B cell (primary cell): Measurements from ENCODE around the gene CPXM1. TPM values are rescaled to one million over a fixed set of nuclear protein-coding genes. Genes with fewer than 3 reads are reported as not detected.

Experiments
- ATAC-seq: fragments of 200-7000 bp; cut with Tn5 transposase; one replicate; pipeline ENCODE4 v1.10.0; 2021; ENCODE audit warnings: low read depth, mild to moderate bottlenecking, moderate number of reproducible peaks, moderate library complexity
- CTCF ChIA-PET: fragments of 350-600 bp; sonication (Branson Sonifier 250); formaldehyde crosslinking; loops from one replicate; lab custom pipeline; 2021; ENCODE audit warnings: antibody characterized with exemption, inconsistent platforms; lab: Charles Lee
- POLR2A ChIA-PET: fragments of 350-600 bp; sonication (Branson Sonifier 250); formaldehyde crosslinking; loops from one replicate; lab custom pipeline; 2021; ENCODE audit warnings: antibody characterized with exemption; lab: Charles Lee
- DNase-seq: peaks from one replicate; pipeline ENCODE4 v3.0.0; 2013
- H2AFZ ChIP-seq: 2 replicates; pipeline ENCODE4 v1.6.1; 2012; ENCODE audit warnings: mild to moderate bottlenecking, low read depth, low read length; ENCODE audit not compliant: insufficient read depth, poor library complexity, severe bottlenecking
- H3K27ac ChIP-seq, 2 donors: 1 replicate in 1 of 2; 2 replicates in 1 of 2; pipeline ENCODE4 v1.5.1; 2012 to 2013; ENCODE audit warnings: low read length in 2 of 2, mild to moderate bottlenecking in 2 of 2, moderate library complexity in 1 of 2
- H3K27me3 ChIP-seq, 4 experiments: fragments of 200-600 bp in 1 of 4; sonication (generic) in 1 of 4; replicated peaks in 1 of 4; 1 replicate in 2 of 4; 2 replicates in 2 of 4; pipeline versions ENCODE4 v1.6.1 to v1.7.0; 2013 to 2016; ENCODE audit warnings: low read length in 3 of 4, mild to moderate bottlenecking in 2 of 4, mixed read lengths in 1 of 4, moderate library complexity in 1 of 4; ENCODE audit not compliant: insufficient read depth in 4 of 4, control insufficient read depth in 3 of 4; ENCODE audit errors: control extremely low read depth in 1 of 4
- H3K36me3 ChIP-seq, 2 experiments: replicated peaks in 1 of 2; 1 replicate in 1 of 2; 2 replicates in 1 of 2; pipeline versions ENCODE4 v1.6.1 to v1.7.1; 2013; ENCODE audit warnings: low read length in 1 of 2; ENCODE audit not compliant: insufficient read depth in 2 of 2, control insufficient read depth in 1 of 2; ENCODE audit errors: control extremely low read depth in 1 of 2, extremely low read depth in 1 of 2
- H3K4me1 ChIP-seq, 2 donors: fragments of 200-600 bp in 1 of 2; sonication (generic) in 1 of 2; 1 replicate in 1 of 2; 2 replicates in 1 of 2; pipeline versions ENCODE4 v1.5.1 to v1.6.1; 2013 to 2017; ENCODE audit warnings: low read length in 2 of 2; ENCODE audit not compliant: control insufficient read depth in 2 of 2, insufficient read depth in 2 of 2
- H3K4me2 ChIP-seq: replicated peaks from 2 replicates; pipeline ENCODE3; 2012; ENCODE audit warnings: mild to moderate bottlenecking, low read depth, low read length; ENCODE audit not compliant: poor library complexity, severe bottlenecking
- H3K4me3 ChIP-seq, 5 experiments: fragments of 200-600 bp in 1 of 5; sonication (generic) in 1 of 5; 1 replicate in 3 of 5; 2 replicates in 2 of 5; pipeline versions ENCODE4 v1.5.1 to v1.7.0; 2011 to 2016; ENCODE audit warnings: low read length in 4 of 5, mild to moderate bottlenecking in 4 of 5, low read depth in 2 of 5, control low read depth in 1 of 5, moderate library complexity in 1 of 5; ENCODE audit not compliant: insufficient read depth in 1 of 5; ENCODE audit errors: control extremely low read depth in 1 of 5, extremely low read depth in 1 of 5
- H3K79me2 ChIP-seq: fragments of 200-600 bp; sonication (generic); one replicate; pipeline ENCODE4 v1.6.0; 2016; ENCODE audit warnings: low read length; ENCODE audit not compliant: control insufficient read depth, insufficient read depth
- H3K9ac ChIP-seq: fragments of 200-600 bp; sonication (generic); 2 replicates; pipeline ENCODE4 v1.6.1; 2017; ENCODE audit warnings: mild to moderate bottlenecking, low read length, moderate library complexity
- H3K9me3 ChIP-seq, 3 donors: one replicate each; pipeline versions ENCODE4 v1.6.1 to v1.7.1; 2013; ENCODE audit warnings: low read length in 2 of 3; ENCODE audit not compliant: control insufficient read depth in 2 of 3, insufficient read depth in 1 of 3; ENCODE audit errors: control extremely low read depth in 1 of 3
- H4K20me1 ChIP-seq: 2 replicates; pipeline ENCODE4 v1.6.0; 2012; ENCODE audit warnings: mild to moderate bottlenecking, low read length; ENCODE audit not compliant: insufficient read depth, control insufficient read depth, poor library complexity, severe bottlenecking
- H3K27ac Mint-ChIP-seq: one replicate; pipeline ENCODE4 v1.8.0; 2021; ENCODE audit warnings: mixed read lengths
- H3K27me3 Mint-ChIP-seq: one replicate; pipeline ENCODE4 v1.8.0; 2021; ENCODE audit warnings: mixed read lengths
- H3K4me1 Mint-ChIP-seq: one replicate; pipeline ENCODE4 v1.8.0; 2021; ENCODE audit warnings: mixed read lengths
- H3K4me3 Mint-ChIP-seq: one replicate; pipeline ENCODE4 v1.8.0; 2021; ENCODE audit warnings: mixed read lengths
- H3K9me3 Mint-ChIP-seq: one replicate; pipeline ENCODE4 v1.8.0; 2022; ENCODE audit warnings: mixed read lengths; ENCODE audit not compliant: insufficient read depth
- EZH2 ChIP-seq: IDR thresholded peaks from 2 replicates; pipeline ENCODE4 v1.6.1; 2012; ENCODE audit warnings: borderline replicate concordance, low read depth, mild to moderate bottlenecking, moderate library complexity, low read length; ENCODE audit not compliant: insufficient read depth, poor library complexity, severe bottlenecking
- WGBS: methylation state at CpG from one replicate; pipeline ENCODE4 v1.1.5; 2013; ENCODE audit warnings: missing lambda C conversion rate; ENCODE audit not compliant: insufficient coverage; 5-methylcytosine and 5-hydroxymethylcytosine counted together
- intact Hi-C: fragments of 100-400 bp; cut with micrococcal nuclease; formaldehyde crosslinking; loops from one replicate; pipeline ENCODE4 v1.10.0; 2022
- polyA plus RNA-seq: library from polyadenylated mRNA; depleted of rRNA; stranded (reverse); fragments of >200 nt; gene quantifications from 2 replicates; pipeline ENCODE4 v1.2.3, GENCODE V29; 2012
- total RNA-seq, 2 donors: library from RNA; stranded (reverse); fragments of 120-200 nt in 1 of 2; gene quantifications; 1 replicate in 1 of 2; 2 replicates in 1 of 2; pipeline versions ENCODE4 v1.2.3 to v1.2.4, GENCODE V29; 2013 to 2022
- TF ChIP-seq, protein P1 (sequence below): fragments of 200-600 bp; IDR thresholded peaks from one replicate; pipeline ENCODE4 v1.8.0; 2022; ENCODE audit warnings: antibody characterized with exemption, mild to moderate bottlenecking

Gene CPXM1
- total and polyA plus RNA-seq, 2 donors (not counting 1 experiment from before 2014, with no cell fraction given): 0.21 to 1.9 TPM

DNA sequence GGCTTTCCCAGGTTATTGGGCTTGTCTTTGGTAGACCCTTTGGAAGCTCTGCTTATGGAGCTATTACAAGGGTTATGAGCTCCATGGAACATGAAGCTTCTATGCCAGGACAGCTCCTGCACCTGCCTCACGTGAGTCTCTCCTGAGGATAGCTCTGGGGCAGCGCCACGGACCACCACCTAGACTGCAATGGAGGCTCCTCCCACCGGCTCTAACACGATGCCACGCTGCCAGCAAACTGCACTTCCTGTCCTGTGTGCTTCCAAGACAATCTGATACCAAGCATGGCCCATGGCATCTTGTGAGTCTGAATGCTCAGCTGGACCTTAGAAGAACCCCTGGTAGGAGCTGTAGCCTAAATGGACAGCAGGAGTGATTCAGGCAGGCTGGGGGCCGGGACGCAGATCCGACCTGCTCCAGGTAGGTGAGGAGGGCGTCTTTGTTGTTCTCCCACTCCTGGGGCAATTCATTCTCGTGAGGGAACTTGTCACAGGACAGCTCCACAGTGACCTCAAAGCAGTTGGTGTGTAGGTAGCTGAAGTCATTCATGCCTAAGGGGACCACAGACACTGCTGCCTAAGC, 5.5 kb downstream of the CPXM1 start:
- Histone ChIP-seq H3K27ac (no peak overlapping the region), H3K36me3 (no peaks in the 10 kb centered on the region), H3K27me3 (peaks cover 0 to 30% (median 2%) of the 10 kb centered on the region in 4 experiments), H3K9me3 (peaks cover 0 to 6% (median 0%) of the 10 kb centered on the region in 3 donors), H3K4me1 (peaks cover 9 to 14% of the 10 kb centered on the region in 2 donors), H2AFZ (no peak overlapping the region), H3K9ac (no peak overlapping the region), H4K20me1 (no peaks in the 10 kb centered on the region), H3K4me2 (no peak overlapping the region), H3K79me2 (no peaks in the 10 kb centered on the region), H3K4me3 (no peak overlapping the region)
- POLR2A ChIA-PET: interaction anchor here (0.6 kb wide), 1 partner anchor 416 kb away, joined by 4 read pairs; no protein-coding TSS in a partner anchor
- no peak for DNase-seq
- no peak overlapping the region for H3K27ac Mint-ChIP-seq
- no peaks in the 10 kb centered on the region for H3K9me3 Mint-ChIP-seq
- CTCF ChIA-PET: interaction anchor here (0.7 kb wide), 1 partner anchor 11 kb away, joined by 3 read pairs; no protein-coding TSS in a partner anchor
- WGBS: 94% methylated on average over 11 of the region's 11 CpGs
- peaks cover 18% of the 10 kb centered on the region for H3K4me1 Mint-ChIP-seq
- H3K4me3 Mint-ChIP-seq: no peak overlapping the region
- TF ChIP-seq, protein P1, sequence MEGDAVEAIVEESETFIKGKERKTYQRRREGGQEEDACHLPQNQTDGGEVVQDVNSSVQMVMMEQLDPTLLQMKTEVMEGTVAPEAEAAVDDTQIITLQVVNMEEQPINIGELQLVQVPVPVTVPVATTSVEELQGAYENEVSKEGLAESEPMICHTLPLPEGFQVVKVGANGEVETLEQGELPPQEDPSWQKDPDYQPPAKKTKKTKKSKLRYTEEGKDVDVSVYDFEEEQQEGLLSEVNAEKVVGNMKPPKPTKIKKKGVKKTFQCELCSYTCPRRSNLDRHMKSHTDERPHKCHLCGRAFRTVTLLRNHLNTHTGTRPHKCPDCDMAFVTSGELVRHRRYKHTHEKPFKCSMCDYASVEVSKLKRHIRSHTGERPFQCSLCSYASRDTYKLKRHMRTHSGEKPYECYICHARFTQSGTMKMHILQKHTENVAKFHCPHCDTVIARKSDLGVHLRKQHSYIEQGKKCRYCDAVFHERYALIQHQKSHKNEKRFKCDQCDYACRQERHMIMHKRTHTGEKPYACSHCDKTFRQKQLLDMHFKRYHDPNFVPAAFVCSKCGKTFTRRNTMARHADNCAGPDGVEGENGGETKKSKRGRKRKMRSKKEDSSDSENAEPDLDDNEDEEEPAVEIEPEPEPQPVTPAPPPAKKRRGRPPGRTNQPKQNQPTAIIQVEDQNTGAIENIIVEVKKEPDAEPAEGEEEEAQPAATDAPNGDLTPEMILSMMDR: no peak
- no peak for TF ChIP-seq EZH2
- no peak for ATAC-seq
- H3K27me3 Mint-ChIP-seq: peaks cover 43% of the 10 kb centered on the region
- intact Hi-C loops: no loop called here

DNA sequence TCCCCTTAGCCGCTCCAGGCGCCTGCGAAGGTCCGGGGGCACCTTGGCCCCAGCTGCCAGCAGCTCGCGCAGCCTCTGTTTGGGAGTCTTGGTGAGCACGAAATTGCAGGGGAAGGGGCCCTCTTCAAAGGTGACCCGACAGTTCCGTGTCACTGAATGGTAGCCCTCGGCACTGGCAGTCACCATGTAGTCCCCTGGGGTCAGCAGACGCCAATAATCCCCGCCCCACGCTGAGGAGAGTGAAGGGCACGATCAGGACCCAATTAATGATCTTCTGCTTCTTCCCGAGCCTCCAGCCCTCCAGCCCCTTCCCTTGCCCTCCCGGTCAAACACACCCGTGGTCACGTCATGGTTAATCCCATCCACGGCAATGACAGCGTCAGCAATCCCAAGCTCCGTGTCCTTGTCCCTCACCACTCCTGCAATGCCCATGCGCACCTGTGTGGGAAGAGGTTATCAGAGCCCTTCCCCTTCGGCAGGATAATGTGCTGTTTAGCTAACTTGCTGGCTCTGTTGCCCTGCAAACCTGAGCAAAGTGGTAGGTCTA, 6.2 kb downstream of the CPXM1 start:
- DNase-seq (no peak), ATAC-seq (no peak)
- Histone ChIP-seq H3K36me3 (no peaks in the 10 kb centered on the region), H3K4me3 (no peak overlapping the region), H3K9me3 (peaks cover 0 to 4% (median 0%) of the 10 kb centered on the region in 3 donors), H3K79me2 (no peaks in the 10 kb centered on the region), H3K4me1 (peaks cover 2 to 7% of the 10 kb centered on the region in 2 donors), H3K4me2 (no peak overlapping the region), H3K27me3 (peaks cover 0 to 23% (median 0%) of the 10 kb centered on the region in 4 experiments), H3K27ac (no peak overlapping the region), H4K20me1 (no peaks in the 10 kb centered on the region), H3K9ac (no peak overlapping the region), H2AFZ (no peak overlapping the region)
- intact Hi-C loops: no loop called here
- H3K4me3 Mint-ChIP-seq: no peak overlapping the region
- POLR2A ChIA-PET: no interaction called here
- WGBS: 94% methylated on average over 22 of the region's 23 CpGs
- peaks cover 11% of the 10 kb centered on the region for H3K4me1 Mint-ChIP-seq
- CTCF ChIA-PET: interaction anchor here (0.7 to 1.0 kb wide), 2 partner anchors 10 to 50 kb away, joined by 3 read pairs; no protein-coding TSS in a partner anchor
- H3K27ac Mint-ChIP-seq: no peak overlapping the region
- H3K9me3 Mint-ChIP-seq: no peaks in the 10 kb centered on the region
- H3K27me3 Mint-ChIP-seq: peaks cover 37% of the 10 kb centered on the region
- no peak for TF ChIP-seq EZH2
- TF ChIP-seq, protein P1: no peak
